ENCODE data around the gene EPHB2.
"Not testable (repeated sequence)": the region's sequence is repeated elsewhere in the genome, so short reads cannot be mapped to it uniquely, and the experiment has no call there.

EPHB2 gene

GRCh38 chr1:22818061-22818770 is 107.6 kb downstream of the EPHB2 start:
- DNase-seq (ENCODE audit: low read depth): no peak

- no peak for DNase-seq (ENCODE audit: low read depth)
These were observed 108.7 kb downstream of the EPHB2 start for GRCh38 chr1:22819361-22819760.

- no peak for DNase-seq (ENCODE audit: low read depth)
These were observed 110.4 kb downstream of the EPHB2 start for GRCh38 chr1:22821027-22821426.

- no peak for DNase-seq (ENCODE audit: low read depth)
These were observed 111.7 kb downstream of the EPHB2 start for GRCh38 chr1:22822371-22822770.

GRCh38 chr1:22824466-22824865 is 113.8 kb downstream of the EPHB2 start:
- no peak for DNase-seq (ENCODE audit: low read depth)

- no peak for DNase-seq (ENCODE audit: low read depth)
These were observed 114.3 kb downstream of the EPHB2 start for GRCh38 chr1:22824975-22825374.

GRCh38 chr1:22825486-22826189 is 115.0 kb downstream of the EPHB2 start:
- DNase-seq (ENCODE audit: low read depth): no peak

- no peak for DNase-seq (ENCODE audit: low read depth)
These were observed 116.3 kb downstream of the EPHB2 start for GRCh38 chr1:22826604-22827580.

GRCh38 chr1:22827666-22828483 is 117.2 kb downstream of the EPHB2 start:
- no peak for DNase-seq (ENCODE audit: low read depth)

GRCh38 chr1:22828484-22829308 is 118.1 kb downstream of the EPHB2 start:
- DNase-seq (ENCODE audit: low read depth): no peak

- DNase-seq (ENCODE audit: low read depth): no peak
These were observed 118.8 kb downstream of the EPHB2 start for GRCh38 chr1:22829309-22829989.

GRCh38 chr1:22830041-22830566 is 119.5 kb downstream of the EPHB2 start:
- DNase-seq (ENCODE audit: low read depth): no peak

GRCh38 chr1:22830757-22831340 is 120.2 kb downstream of the EPHB2 start:
- DNase-seq (ENCODE audit: low read depth): no peak

GRCh38 chr1:22831729-22832413 is 121.2 kb downstream of the EPHB2 start:
- peak; percentile 86 for DNase-seq (ENCODE audit: low read depth)

GRCh38 chr1:22832414-22832786 is 121.8 kb downstream of the EPHB2 start:
- DNase-seq (ENCODE audit: low read depth): no peak

- DNase-seq (ENCODE audit: low read depth): no peak
These were observed 123.1 kb downstream of the EPHB2 start for GRCh38 chr1:22833699-22834098.

- not testable (repeated sequence) for DNase-seq (ENCODE audit: low read depth)
These were observed 123.8 kb downstream of the EPHB2 start for GRCh38 chr1:22834420-22834819.

GRCh38 chr1:22835636-22836319 is 125.1 kb downstream of the EPHB2 start:
- no peak for DNase-seq (ENCODE audit: low read depth)

Data from HS-27A (cell line).